Measurements from ENCODE around the gene RNF213.

The RNF213 gene

DNA sequence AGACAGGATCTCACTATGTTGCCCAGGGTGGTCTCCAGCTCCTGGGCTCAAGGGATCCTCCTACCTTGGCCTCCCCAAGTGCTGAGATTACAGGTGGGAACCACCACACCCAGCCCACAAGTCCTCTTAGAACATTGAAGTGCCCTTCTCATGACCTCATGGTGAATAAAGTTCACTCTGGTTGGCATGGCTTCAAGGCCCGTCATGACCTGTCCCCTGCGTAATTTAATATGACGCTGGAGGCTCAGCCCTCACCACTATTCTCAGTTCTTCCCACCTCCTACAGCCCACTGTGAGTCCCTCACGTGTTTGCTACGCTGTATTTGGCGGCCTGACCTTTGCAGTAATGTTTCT is 156.3 kb downstream of the RNF213 start:
- no peak for DNase-seq (ENCODE audit: low read depth)
- TF ChIP-seq, protein P1, sequence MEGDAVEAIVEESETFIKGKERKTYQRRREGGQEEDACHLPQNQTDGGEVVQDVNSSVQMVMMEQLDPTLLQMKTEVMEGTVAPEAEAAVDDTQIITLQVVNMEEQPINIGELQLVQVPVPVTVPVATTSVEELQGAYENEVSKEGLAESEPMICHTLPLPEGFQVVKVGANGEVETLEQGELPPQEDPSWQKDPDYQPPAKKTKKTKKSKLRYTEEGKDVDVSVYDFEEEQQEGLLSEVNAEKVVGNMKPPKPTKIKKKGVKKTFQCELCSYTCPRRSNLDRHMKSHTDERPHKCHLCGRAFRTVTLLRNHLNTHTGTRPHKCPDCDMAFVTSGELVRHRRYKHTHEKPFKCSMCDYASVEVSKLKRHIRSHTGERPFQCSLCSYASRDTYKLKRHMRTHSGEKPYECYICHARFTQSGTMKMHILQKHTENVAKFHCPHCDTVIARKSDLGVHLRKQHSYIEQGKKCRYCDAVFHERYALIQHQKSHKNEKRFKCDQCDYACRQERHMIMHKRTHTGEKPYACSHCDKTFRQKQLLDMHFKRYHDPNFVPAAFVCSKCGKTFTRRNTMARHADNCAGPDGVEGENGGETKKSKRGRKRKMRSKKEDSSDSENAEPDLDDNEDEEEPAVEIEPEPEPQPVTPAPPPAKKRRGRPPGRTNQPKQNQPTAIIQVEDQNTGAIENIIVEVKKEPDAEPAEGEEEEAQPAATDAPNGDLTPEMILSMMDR (IDR thresholded peaks at IDR 0.05; ENCODE audit: low read depth, low read length): no peak
- TF ChIP-seq POLR2A (IDR thresholded peaks at IDR 0.05; ENCODE audit: extremely low read depth, insufficient read length) (no peak), MYC (IDR thresholded peaks at IDR 0.05; ENCODE audit: low read depth, low read length) (no peak)
- TF ChIP-seq, protein P2, sequence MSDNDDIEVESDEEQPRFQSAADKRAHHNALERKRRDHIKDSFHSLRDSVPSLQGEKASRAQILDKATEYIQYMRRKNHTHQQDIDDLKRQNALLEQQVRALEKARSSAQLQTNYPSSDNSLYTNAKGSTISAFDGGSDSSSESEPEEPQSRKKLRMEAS (IDR thresholded peaks at IDR 0.05; ENCODE audit: low read depth, low read length): no peak
- H3K4me3 ChIP-seq (ENCODE audit: low read depth, low read length): no peak overlapping the region

DNA sequence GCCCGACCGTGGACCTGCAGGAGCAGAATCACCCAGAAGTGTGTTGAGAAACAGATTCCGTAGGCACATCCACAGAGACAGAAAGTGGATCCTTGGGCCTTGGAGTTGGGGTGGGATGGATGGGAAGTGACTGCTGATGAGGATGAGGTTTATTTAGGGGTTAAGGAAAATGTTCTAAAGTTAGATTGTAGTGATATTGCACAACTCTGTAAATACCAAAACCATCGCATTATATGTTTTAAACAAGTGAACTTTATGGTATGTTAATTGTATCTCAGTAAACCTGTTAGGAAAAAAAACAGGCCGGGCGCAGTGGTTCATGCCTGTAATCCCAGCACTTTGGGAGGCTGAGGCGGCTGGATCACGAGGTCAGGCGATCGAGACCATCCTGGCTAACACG is 157.9 kb downstream of the RNF213 start:
- DNase-seq (ENCODE audit: low read depth): no peak
- no peak overlapping the region for H3K4me3 ChIP-seq (ENCODE audit: low read depth, low read length)
- TF ChIP-seq MYC (IDR thresholded peaks at IDR 0.05; ENCODE audit: low read depth, low read length) (no peak), POLR2A (IDR thresholded peaks at IDR 0.05; ENCODE audit: extremely low read depth, insufficient read length) (no peak)
- TF ChIP-seq, protein P2 (IDR thresholded peaks at IDR 0.05; ENCODE audit: low read depth, low read length): no peak
- TF ChIP-seq, protein P1 (IDR thresholded peaks at IDR 0.05; ENCODE audit: low read depth, low read length): no peak

DNA sequence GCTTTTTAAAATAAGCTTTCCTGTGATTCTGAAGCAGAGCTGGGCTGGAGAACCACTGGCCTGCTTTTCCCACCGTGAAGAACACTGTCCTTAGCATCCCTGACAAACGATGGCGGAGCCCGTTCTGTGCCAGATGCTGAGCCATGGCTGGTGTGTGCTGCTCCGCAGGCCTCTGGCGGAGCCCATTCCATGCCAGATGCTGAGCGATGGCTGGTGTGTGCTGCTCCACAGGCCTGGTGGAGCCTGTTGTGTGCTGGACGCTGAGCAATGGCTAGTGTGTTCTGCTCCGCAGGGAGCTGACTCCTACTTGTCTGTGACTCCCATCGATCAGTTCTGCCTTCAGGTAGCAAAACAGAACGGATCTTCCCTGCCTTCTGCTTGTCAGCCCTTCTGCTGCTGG is 158.6 kb downstream of the RNF213 start:
- no peak for TF ChIP-seq MYC (IDR thresholded peaks at IDR 0.05; ENCODE audit: low read depth, low read length)
- TF ChIP-seq, protein P2 (IDR thresholded peaks at IDR 0.05; ENCODE audit: low read depth, low read length): no peak
- TF ChIP-seq, protein P1 (IDR thresholded peaks at IDR 0.05; ENCODE audit: low read depth, low read length): no peak
- no peak for TF ChIP-seq POLR2A (IDR thresholded peaks at IDR 0.05; ENCODE audit: extremely low read depth, insufficient read length)
- no peak overlapping the region for H3K4me3 ChIP-seq (ENCODE audit: low read depth, low read length)
- no peak for DNase-seq (ENCODE audit: low read depth)

DNA sequence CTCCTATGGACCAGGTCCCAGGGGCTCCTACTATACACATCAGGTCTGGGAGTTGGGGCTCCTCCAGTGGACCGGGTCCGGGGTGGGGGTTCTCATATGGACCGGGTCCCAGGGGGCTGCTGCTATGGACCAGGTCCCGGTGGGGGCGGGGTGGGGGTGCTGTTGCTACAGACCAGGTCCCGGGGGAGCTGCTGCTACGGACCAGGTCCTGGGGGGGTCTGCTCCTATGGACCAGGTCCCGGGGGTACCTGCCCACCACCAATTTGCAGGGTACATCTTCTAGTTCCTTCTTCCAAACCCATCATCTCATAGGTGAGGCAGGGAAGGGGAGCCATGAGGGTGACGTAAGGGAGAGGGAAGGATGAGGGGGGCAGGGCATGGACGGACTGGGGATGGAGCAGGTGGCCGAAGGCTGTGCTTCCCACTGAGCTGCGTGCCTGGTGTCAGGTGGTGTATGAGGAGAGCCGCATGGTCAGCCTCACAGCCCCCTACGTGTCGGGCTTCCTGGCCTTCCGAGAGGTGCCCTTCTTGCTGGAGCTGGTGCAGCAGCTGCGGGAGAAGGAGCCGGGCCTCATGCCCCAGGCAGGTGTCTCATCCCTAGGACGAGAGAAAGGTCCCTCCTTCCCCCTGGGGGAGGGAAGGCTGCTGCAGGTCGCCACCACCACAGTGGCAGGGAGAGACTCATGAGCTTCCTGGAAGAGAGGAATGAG is 160.9 kb downstream of the RNF213 start:
- H3K4me3 ChIP-seq (ENCODE audit: low read depth, low read length): no peak overlapping the region
- no peak for DNase-seq (ENCODE audit: low read depth)
- TF ChIP-seq MYC (IDR thresholded peaks at IDR 0.05; ENCODE audit: low read depth, low read length): no peak

DNA sequence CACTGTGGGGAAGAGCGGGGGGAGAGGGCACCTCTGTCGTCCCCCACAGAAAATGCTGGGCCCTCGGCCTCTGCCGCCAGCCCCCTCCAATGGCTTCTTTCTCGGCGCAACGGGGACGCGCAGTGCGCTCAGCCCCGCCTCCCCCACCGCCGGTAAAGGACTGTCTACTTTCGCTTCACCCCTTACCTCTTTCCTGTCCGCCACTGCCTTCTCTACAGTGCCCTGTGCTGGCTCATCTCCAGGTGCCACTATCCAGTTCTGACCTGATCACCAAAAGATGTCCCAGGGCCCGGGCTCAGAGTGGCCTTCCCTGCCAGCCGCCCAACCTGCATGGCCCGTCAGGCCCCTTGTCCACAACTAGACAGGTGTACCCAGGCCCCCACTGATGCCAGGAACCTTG is 161.6 kb downstream of the RNF213 start:
- no peak for DNase-seq (ENCODE audit: low read depth)
- H3K4me3 ChIP-seq (ENCODE audit: low read depth, low read length): no peak overlapping the region
- no peak for TF ChIP-seq POLR2A (IDR thresholded peaks at IDR 0.05; ENCODE audit: extremely low read depth, insufficient read length)
- no peak for TF ChIP-seq MYC (IDR thresholded peaks at IDR 0.05; ENCODE audit: low read depth, low read length)
- TF ChIP-seq, protein P2 (IDR thresholded peaks at IDR 0.05; ENCODE audit: low read depth, low read length): no peak
- TF ChIP-seq, protein P1 (IDR thresholded peaks at IDR 0.05; ENCODE audit: low read depth, low read length): no peak

DNA sequence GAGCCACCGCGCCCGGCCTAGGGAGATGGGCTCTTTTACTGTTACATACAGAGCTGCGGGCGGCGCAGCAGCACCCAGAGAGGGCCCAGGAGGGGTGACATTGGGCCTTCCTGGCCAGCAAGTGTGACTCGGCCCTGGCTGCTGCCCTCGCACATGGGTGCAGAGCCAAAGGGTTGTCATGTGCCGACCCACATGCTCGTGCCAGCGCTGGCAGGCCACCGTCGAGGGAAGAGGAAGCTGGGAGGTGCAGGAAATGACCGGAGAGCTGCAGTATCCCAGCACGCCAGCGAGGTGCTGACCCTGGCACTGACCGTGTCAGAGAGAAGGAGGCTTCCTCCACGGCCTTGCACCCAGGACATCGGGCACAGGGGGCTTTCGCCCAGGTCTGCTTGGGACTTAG is 162.3 kb downstream of the RNF213 start:
- DNase-seq (ENCODE audit: low read depth): no peak
- TF ChIP-seq, protein P2 (IDR thresholded peaks at IDR 0.05; ENCODE audit: low read depth, low read length): no peak
- TF ChIP-seq, protein P1 (IDR thresholded peaks at IDR 0.05; ENCODE audit: low read depth, low read length): no peak
- no peak for TF ChIP-seq MYC (IDR thresholded peaks at IDR 0.05; ENCODE audit: low read depth, low read length)
- TF ChIP-seq POLR2A (IDR thresholded peaks at IDR 0.05; ENCODE audit: extremely low read depth, insufficient read length): no peak
- H3K4me3 ChIP-seq (ENCODE audit: low read depth, low read length): no peak overlapping the region

All from NB4 (cell line).